HG03097 (cell line): ENCODE results near the gene FMNL2.

Experiments used
- ATAC-seq: cut with Tn5 transposase; IDR thresholded peaks from one replicate; pipeline ENCODE4 v1.9.1; 2021; ENCODE audit not compliant: unreplicated experiment, low FRiP score

Gene FMNL2

DNA sequence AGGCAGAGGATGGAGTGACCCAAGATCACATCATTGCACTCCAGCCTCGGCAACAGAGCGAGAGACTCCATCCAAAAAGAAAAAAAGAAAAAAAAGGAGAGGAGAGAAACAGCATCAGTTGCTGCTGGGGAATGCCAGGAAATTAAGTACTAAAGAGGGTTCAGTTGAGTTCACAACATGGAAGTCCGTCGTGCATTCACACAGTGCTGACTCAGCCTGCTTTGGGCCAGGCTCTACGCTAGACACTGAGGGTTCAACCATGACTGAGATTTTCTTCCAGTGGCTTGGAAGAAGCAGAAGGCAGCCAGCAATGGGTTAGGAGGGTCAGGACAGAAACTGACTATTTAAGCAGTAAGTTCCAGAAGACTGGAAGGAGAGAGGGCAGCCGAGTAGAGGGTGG, 108.8 kb downstream of the FMNL2 start:
- ATAC-seq: no peak

DNA sequence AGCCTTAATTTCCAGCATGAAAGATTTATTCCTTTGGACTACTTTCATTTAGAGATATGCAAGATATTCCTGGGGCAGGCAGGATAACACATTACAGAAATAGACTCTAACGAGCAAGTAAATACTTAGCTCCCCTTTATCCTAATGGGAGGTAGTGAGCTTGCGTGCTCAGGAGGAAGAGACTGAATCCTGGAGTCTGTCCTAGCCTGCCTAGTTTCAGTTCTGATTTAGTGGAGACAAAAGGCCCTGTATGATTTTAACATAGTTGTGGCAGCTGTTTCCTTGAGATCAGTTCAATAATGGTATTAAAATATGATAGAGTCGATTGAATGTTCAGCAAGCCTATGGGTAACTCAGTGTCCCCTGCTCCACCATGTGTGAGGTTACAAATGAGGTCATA, 109.5 kb downstream of the FMNL2 start:
- ATAC-seq: no peak

DNA sequence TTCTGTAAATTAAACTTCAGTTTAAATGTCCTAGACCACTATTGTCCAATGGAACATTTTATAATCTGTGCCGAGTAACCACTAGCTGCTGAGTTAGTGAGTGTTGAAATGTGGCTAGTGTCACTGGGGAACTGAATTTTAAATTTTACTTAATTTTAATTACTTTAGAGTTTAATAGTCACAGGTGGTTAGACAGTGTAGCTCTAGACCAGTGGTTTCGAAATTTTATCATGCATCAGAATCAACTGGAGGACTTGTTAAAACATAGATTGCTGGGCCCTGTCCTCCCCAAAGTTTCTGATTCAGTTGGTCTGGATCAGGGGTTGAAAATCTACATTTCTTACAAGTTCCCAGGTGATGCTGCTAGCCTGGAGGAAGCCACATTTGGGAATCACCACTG, 110.4 kb downstream of the FMNL2 start:
- no peak for ATAC-seq

DNA sequence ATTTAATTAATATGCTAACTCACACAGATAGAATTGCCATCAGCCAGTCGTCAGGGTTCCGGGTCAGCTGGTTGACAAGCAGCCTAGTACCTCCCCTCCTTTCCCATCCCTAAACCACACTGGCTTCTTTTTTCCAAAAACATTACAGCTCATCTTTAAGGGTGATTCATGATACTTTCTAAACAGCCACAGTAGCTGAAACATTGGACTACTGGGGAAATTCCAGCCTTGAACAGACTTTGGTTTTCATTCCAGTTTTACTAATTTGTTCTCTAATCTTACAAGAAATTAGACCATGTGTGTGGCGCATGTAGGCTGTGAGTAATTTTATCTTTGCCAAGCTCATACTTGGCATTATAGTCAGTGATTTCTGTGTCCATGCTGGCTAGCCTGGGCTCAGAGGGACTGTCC, 110.8 kb downstream of the FMNL2 start:
- ATAC-seq: no peak

DNA sequence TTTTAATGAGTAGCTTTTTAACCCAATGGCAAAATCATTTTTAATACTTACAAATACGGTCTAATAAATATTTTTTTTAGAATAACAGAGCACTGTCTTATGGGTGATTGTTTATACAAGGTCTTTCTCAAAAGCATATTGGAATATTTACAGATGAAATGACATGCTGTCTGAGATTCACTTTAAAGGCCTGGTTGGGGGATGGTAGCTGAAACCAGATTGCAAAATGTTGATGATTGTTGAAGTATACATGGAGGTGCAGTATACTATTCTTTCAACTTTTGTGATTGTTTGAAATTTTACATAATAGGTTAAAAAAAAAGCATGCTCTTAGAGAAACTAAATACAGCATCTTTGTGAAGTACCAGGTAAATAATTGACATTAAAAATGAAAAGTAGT, 111.2 kb downstream of the FMNL2 start:
- no peak for ATAC-seq

DNA sequence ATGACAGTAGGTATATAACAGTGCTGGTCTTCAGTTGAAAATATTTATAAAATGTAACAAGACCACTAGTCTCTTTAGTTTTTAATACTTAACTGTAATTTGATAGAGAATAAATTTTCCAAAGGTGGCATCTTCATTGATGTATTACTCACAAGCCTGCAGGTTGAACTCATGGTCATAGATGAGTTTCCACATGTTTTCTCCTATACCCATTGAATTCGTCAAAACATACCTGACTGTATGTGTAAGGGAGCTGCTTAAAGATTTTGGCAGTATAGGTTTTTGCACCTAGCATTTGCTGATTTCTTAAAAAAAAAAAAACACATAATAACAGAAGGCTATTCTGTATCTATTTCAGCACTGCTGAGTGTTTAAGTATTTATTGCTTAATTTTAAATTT, 112.9 kb downstream of the FMNL2 start:
- no peak for ATAC-seq

DNA sequence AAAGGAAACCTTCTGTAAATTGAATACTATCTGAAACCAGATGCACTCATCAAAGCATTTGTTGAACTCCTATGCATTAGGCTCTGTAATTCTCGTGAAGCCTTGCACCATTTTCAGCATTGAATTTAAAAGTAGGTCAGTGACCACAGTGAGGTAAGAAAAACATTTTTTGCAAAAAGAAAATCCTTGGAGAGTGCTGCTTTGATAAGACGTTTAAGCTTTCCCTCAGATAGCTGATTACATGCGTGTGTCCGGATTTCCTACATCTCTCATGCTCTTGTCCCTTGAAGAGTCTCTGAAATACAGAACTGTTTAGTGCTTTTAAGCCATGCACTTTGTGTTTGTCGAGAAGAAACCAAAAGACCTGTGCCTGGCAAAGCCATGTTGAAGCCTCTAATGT, 113.6 kb downstream of the FMNL2 start:
- ATAC-seq: no peak

DNA sequence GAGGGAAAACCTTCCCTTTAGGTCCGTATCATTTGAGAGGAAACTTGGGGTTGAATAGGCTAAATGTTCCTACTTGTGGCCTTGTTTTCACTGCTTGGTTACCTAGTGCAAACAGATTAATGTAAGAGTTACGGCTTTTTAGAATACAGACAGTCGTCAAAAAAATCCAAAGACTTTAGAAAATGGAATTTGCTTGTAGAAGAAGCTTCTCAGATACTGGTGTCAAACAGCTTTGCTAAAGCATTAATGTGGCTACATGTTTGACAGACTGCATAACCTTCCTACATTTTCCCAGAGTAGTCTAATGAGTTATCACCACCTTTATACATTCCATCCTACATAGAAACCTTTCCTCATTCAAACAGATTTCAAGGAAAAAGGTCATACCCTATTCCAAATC, 114.6 kb downstream of the FMNL2 start:
- no peak for ATAC-seq

DNA sequence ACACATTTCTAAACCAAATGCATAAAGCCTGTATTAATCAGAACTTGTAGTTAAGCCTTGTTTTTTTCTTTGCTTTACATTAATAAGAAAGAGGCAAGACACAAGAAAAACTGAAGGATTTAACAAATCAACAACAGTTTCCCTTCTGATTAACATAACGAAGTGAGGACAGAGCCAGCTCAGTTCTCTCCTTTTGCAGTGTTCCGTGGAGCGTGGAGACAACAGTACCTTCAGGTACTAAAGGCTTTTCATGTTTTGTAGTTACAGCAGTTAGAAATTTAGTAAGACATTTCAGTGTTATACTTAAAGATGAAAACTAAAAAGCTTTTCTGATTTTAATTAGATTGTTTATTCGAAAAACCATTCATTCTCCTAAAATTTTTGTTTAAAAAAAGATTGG, 115.2 kb downstream of the FMNL2 start:
- no peak for ATAC-seq

DNA sequence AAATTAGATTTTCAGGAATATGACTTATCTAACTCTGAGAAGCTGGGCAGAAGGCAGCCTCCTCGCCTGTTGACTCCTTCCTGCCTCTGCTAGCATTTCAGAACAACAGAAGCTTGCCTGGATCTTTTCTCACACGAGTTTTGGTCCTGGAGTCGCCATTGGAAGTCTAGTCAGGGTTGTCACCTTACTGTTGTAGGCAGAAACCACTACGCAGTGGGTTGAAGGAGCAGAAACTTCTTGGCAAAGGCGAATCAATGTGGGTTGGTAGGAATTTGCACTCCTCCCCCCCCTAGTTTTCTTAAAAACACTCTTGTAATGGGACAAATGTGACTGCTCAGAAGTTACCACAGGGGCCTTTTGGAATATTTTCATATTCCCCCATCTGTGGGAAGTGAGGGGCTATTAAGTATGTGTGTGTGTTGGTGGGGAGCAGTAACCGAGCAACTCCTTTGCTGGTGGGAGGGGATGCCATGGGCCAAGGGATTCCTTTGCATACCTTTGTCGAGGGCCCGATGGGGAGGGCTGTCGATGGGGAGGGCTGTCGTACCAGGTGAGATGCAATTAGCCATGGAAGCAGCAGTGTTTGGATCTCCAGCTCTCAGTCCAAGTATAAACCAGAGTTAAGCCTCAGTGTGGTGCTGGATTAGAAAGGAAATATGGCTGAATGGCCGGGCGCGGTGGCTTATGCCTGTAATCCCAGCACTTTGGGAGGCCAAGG, 117.4 kb downstream of the FMNL2 start:
- no peak for ATAC-seq

DNA sequence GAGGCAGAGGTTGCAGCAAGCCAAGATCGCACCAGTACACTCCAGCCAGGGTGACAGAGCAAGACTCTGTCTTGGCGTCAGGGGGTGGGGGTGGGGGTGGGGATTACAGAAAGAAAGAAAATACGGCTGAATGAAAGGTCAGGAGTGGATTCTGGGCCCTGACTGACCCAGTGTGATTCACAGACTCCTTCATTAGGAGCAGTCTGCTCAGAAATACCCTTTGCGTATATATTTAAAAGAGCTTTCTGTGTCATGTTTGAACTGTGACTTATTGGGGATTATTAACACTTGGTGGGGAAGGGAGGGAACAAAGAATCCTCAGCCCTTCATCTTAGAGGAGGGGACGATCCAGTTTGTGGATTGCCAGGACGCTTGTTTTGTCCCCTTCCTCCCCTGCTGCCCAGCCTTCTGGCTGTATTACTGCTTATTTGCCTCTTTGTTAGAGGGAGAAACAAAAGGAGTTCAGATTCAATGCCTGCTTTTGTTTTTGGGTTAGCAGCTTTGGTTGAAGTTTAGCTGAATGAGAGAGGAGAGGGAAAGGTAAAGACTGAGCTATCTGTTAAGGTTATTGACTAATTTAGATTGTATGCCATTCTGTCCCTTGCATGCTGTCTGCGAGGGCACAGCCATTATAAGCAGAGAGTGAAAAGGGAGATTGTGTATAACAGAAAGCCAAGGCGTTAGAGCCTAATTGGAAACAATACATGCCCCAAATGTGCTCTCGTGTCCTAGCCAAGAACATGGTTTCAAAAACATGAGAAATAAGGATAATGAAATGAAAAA, 118.3 kb downstream of the FMNL2 start:
- ATAC-seq: no peak

DNA sequence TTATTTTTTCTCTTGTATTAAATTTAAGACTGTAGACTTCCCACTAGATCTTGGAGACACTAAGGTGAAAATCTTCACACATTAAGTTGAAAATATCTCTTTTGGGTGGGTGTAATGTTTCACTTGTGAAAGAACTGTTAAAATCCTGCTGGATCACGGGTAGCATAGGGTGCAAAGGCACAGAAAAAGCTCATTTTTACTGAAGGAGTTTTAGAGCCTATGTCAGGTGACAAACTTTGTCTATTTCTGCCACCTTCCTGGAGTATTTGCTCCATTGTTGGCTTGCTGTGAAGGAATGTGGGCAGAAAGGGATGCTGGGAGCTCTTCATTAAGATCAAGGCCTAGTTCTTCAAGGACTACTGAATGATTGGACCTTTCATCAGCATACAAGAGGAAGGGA, 119.4 kb downstream of the FMNL2 start:
- no peak for ATAC-seq

DNA sequence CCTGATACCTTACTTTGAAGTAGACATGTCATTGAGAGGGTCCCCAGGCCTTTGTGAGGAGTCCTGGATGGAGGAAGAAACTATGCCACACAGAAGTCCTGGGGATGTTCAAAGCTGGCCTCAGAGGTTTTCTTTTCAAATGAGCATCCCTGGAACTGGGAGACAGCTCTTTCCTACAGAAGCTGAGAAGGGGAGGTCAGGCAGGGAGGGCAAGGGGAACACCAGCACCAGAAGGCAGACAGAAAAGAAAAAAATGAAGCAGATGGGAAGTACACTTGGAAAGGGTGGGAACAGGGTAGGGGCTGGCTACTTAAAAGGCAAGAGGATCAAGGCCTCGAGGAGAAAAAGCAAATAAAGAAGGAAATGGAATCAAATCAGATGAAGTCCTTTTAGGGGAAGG, 120.0 kb downstream of the FMNL2 start:
- ATAC-seq: no peak

DNA sequence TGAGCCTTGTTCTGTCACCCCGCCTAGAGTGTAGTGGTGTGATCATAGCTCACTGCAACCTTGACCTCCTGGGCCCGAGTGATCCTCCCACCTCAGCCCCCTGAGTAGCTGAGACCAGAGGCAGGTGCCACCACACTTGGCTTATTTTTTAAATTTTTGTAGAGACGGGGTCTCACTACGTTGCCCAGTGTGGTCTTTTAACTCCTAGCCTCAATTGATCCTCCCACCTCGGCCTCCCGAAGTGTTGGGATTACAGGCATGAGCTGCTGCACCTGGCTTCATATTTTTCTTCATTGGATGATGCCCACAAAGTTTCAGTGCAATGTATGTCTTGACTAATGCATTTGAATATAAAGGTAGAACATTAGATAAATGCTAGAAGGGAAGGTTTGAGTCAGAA, 120.8 kb downstream of the FMNL2 start:
- ATAC-seq: no peak

DNA sequence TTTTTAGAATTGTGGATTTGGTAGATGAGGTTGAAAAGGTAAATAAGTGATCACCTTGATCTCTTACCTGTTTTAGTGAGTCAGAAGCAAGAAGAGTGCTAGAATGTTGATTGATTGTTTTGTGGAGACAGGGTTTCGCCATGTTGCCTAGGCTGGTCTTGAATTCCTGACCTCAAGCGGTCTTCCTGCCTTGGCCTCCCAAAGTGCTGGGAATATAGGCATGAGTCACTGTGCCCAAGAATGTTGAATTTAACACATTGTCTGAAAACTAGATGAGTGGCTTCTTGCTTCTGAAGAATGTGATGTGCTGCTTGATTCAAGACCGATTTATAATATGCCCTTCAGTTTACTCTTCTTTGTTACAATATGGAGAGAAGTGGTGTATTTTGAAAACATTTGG, 121.3 kb downstream of the FMNL2 start:
- no peak for ATAC-seq

DNA sequence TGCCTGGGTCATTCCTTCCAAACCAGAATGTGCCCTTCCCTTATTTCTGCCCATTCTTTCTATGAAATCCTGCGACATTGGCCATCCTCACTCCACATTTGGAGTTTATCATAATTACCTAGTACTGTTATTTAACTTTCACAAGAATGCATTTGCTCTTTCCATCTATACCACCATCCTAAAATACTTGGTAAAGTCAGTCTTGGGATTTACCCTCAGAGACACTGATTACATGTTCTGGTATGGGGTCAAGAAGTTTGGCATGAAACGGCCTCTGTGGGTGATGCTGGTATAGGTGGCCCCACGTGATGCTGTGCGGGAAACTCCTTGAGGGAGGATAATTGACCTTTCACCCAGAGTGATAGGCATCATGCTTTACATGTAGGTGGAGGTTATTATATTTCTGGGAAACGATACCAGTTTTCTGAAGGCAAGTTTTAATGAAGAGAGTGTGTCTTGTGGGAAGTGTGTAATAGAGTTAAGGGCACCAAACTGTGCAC, 123.5 kb downstream of the FMNL2 start:
- no peak for ATAC-seq

DNA sequence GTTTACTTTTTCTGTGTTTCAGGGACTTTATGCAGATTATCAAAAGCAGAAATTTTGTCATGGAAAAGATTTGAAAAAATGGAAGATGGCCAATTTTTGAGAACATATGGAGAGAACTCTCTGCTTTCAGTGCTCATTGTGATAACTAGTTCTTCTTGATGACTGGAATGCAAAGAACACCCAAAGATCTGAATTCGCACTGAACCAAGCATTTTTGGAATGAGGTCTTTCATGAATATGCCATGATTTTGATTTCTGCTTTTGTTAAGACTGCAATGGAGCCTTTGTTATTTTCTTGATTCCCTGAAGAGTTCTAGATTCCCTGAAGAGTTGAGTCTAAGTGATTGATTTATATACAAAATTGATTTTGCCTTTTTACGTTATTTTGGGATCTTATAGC, 124.1 kb downstream of the FMNL2 start:
- ATAC-seq: no peak

DNA sequence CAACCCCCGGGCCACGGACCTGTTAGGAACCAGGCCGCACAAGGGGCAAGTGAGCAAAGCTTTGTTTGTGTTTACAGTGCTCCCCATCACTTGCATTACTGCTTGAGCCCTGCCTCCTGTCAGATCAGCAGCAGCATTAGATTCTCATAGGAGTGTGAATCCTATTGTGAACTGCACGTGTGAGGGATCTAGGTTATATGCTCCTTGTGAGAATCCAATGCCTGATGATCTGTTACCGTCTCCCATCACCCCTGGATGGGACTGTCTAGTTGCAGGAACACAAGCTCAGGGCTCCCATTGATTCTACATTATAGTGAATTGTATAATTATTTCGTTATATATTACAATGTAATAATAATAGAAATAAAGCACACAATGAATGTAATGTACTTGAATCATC, 125.6 kb downstream of the FMNL2 start:
- ATAC-seq: no peak

DNA sequence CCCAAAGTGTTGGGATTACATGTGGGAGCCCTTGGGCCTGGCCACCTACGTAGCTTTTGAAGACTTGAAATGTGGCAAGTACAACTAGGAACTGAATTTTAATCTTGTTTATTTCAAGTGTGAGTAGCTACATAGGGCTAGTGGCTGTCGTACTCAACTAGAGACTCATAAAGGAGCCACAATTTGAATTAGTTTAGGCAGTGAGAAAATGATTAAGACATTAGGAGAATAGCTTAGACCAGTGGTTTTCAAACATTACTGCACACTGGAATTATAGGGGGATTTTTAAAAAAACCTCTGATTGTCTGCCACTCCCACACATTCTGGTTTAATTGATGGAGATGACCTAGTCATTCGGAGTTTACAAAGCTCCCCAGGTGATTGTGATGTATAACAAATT, 127.1 kb downstream of the FMNL2 start:
- no peak for ATAC-seq

DNA sequence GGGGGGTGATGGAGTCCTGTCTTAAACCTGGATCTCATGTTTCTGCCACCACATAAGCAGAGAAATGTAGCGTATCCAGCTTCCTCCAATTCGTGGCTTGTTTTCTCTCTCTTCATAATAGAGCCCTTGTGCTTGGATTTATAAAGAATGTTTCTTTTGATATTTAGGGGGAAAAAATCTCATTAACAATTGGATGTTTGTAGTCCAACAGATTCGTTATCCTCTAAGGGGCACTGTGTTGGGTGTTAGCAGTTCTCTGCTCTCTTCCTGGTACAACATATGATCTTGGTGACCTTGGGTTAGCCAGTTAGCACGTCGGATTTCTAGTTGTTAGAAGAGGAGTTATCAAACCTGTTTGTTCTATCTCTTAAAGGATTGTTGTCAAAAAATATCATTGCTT, 127.8 kb downstream of the FMNL2 start:
- ATAC-seq: no peak

DNA sequence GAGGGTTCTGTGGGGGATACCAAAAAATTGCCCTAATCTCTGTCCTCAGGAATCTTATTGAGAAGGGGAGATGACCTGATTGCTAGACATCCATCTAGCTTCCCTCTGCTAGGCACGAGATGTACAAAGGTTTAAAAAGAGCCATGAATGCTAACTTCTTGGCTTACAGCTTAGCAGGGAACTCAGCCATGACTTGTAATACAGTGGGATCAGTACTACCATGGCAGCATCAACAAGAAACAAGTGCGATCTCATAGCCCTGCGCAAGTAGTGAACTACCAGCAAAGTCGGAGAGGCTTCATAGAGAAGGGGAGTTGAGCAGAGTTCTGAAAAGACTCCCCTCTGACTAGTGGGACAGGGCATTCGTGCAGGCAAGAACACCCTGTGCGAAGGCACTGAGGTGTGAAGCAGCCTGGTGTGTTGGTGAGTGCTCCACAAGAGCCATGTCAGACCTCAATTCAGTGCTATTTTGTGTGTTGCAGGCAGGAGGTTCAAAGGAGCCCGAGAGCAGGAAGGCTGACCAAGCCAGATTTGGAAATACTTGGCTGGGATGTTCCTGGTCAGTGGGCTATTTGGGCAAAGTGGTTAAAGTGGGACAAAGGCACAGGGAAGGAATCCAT, 130.0 kb downstream of the FMNL2 start:
- no peak for ATAC-seq

DNA sequence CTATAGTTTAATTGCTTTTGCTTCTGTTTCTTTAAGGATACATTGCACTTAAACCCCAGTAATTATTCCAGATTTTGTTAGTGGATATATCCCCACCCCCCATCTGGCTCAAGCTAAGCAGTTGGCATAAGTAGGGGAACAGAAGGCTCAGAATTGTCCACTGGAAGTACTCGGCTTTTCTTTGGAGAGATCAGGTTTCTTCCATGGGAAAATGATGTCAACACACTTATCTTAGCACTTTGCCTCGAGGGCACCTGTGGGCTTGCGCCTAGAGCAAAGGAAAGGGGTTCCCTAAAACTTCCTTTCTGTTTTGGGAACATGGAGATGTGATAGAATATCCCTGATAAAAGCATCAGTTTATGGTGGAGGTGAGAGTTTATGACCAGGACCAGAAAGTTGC, 130.6 kb downstream of the FMNL2 start:
- ATAC-seq: no peak
